GM12892 (cell line): ENCODE measurements around the gene SPINK2.

Experiments used
- POLR2A ChIP-seq: IDR thresholded peaks from 2 replicates; pipeline ENCODE4 v1.6.1; 2011; ENCODE audit warnings: low read depth, low read length, control low read depth
- POLR2AphosphoS5 ChIP-seq: IDR thresholded peaks from 2 replicates; pipeline ENCODE4 v1.6.1; 2011; ENCODE audit warnings: low read depth, low read length, control low read depth
- TAF1 ChIP-seq: IDR thresholded peaks from 2 replicates; pipeline ENCODE4 v1.6.1; 2011; ENCODE audit warnings: low read depth, mild to moderate bottlenecking, control low read depth, low read length, borderline replicate concordance

GRCh38 chr4:56843421-56843899, 22.0 kb upstream of the SPINK2 start:
- no peak for TF ChIP-seq POLR2A
- no peak for TF ChIP-seq TAF1
- TF ChIP-seq POLR2AphosphoS5, result no peak
